GOT3 (cell line): ENCODE data around the gene TTPAL.
A peak's percentile ranks its signal among the peaks of the same experiment; 100 is the strongest.

ENCODE experiments used
- DNase-seq: peaks from one replicate; lab custom pipeline; 2025; ENCODE audit warnings: mixed read lengths; lab: John Stamatoyannopoulos, UW

TTPAL gene

GRCh38 chr20:44497761-44498160 lies 22.1 kb downstream of the TTPAL start:
- no peak for DNase-seq

- no peak for DNase-seq
These were observed 24.5 kb downstream of the TTPAL start for GRCh38 chr20:44500221-44500620.

DNA sequence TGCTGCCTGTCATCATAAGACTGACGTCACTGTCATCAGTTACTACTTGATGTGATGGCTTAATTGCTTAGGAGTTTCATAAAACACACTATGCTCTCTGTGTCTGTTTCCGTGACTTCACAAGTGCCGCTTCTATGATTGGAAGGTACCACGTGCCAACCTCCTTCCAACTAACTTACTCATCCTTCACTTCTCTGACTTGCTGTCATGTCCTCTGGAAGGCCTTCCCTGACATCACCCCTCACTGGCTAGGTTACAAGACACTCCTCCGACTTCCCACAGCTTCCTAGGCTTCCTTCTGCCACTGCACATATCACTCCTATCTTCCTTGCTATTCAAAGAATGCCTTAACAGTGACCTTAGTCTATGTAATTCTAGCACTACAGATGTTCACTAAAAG lies 25.8 kb downstream of the TTPAL start:
- no peak for DNase-seq

DNA sequence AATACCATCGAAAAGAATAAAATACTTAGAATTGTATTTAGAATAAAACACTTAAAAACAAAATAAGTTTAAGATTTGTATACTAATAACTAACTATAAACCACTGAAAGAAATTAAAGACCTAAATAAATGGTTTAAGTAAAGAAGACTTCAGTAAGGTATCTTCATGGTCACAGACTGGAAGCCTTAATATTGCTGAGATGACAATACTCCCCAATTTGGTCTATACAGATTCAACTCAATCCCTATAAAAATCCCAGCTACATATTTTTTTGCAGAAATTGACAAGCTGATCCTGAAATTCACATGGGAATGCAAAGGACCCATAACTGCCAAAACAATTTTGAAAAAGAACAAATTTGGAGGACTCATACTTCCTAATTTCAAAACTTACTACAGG lies 27.3 kb downstream of the TTPAL start:
- no peak for DNase-seq

GRCh38 chr20:44504402-44505307 lies 29.0 kb downstream of the TTPAL start:
- DNase-seq = no peak

DNA sequence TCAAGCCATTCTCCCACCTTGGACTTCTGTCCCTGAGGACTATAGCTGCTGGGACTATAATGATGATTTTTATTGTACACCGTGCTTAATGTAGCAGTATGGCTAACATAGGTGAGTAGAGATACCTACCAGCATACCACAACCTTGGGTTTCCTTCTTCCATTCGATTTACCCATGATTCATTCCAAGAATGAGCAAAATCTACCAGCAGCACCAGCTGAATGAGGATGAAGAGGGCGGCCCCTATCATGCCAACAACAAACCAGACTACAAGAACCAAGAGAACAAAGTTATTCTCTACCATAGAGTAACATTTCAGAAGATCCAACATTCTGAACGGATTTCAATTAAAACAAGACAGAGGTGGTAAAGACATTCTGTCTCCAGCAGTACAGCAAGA lies 34.1 kb downstream of the TTPAL start:
- DNase-seq = no peak

DNA sequence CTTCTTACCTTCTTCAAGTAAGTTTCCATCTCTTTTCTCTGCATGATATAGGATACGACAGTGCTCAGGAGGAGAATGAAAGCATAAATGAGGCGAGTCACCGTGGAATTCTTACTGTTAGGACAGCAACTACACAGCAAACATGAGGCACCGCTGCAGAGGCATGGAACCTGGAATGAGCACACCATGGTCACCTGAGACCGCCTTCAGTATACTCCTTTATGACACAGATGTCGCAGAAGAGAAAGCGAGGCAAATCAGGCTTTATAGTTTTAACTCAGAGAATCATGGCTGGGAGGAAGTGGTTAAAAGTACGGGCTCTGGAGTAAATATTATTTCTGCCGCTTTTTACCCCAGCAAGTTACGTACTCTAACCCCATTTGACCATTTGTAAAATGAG lies 38.2 kb downstream of the TTPAL start:
- DNase-seq = no peak

GRCh38 chr20:44516491-44516890 lies 40.8 kb downstream of the TTPAL start:
- no peak for DNase-seq

- no peak for DNase-seq
These were observed 41.8 kb downstream of the TTPAL start for GRCh38 chr20:44517454-44517853.

GRCh38 chr20:44518248-44518647 lies 42.6 kb downstream of the TTPAL start:
- DNase-seq = no peak

DNA sequence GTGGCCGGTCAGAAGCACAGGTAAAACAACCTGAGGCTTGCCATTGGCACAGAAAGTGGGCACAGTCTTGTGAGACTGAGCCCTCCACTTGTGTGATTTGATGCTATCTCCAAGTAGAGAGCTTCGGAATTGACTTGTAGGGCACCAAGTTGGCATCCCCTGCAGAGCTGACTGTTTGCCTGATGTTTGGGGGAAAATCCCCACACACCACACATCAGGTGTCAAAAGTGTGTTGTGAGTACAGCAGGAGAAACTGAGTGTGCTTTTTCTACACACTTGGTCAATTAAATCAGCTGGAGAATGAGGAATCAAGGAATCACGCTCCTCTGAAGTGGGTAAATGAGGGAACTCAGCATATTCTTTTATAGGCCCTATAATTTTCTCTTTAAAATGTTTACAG lies 45.2 kb downstream of the TTPAL start:
- DNase-seq = no peak

GRCh38 chr20:44521484-44522481 lies 46.1 kb downstream of the TTPAL start, which contains the start of gene SERINC3:
Gene SERINC3 (minus strand): TSS chr20:44522070. CDS start chr20:44521951, 119 bp downstream.
- peak; percentile 92 for DNase-seq

- no peak for DNase-seq
These were observed 47.2 kb downstream of the TTPAL start for GRCh38 chr20:44522841-44523240.

GRCh38 chr20:44523746-44524145 lies 48.1 kb downstream of the TTPAL start:
- no peak for DNase-seq

DNA sequence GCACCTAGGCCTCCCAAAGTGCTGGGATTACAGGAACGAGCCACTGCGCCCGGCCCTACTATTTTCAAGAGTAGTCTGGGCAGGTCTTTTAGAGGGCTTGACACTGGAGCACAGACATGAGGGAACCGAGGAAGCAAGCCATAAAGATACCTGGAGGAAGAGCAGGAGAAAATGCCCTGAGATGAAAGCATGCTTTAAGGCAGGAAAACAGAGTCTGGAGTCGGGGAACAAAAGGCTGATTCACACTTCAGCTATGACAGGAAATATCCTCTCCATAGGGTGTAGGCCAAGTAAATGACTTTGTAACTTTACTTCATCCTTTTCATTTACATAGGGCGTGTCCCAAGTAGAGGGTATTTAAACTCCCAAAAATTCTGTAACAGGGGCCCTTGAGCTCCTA lies 50.5 kb downstream of the TTPAL start:
- no peak for DNase-seq

DNA sequence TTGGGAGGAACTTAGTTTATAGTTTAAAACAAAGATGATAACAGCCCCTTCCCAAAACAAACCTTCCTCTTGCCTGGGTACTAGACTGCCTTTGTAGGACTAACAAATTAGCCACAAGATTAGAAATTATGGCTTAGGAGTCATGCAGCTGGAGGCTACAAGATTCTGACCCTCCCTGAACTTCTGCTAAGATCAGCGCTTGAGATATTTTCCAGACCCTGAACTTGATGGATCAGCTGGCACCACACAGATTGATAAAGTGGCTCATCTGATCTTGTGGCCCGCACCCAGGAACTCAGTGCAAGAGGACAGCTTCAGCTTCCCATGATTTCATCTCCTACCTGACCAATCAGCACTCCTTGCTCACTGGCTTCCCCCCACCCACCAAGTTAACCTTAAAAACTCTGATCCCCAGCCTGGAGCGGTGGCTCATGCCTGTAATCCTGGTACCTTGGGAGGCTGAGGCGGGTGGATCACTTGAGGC lies 52.1 kb downstream of the TTPAL start:
- no peak for DNase-seq

DNA sequence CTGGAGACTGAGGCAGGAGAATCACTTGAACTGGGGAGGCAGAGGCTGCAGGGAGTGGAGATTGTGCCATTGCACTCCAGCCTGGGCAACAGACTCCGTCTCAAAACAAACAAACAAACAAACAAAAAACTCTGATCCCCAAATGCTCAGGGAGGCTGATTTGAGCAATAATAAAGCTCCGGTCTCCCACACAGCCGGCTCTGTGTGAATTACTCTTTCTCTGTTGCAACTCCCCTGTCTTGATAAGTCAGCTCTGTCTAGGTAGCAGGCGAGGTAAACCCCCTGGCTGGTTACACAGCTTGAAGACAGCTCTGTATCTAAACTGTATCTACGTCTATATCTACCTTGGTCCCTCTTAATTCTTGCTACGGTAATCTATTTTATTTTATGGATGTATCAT lies 52.6 kb downstream of the TTPAL start:
- no peak for DNase-seq

DNA sequence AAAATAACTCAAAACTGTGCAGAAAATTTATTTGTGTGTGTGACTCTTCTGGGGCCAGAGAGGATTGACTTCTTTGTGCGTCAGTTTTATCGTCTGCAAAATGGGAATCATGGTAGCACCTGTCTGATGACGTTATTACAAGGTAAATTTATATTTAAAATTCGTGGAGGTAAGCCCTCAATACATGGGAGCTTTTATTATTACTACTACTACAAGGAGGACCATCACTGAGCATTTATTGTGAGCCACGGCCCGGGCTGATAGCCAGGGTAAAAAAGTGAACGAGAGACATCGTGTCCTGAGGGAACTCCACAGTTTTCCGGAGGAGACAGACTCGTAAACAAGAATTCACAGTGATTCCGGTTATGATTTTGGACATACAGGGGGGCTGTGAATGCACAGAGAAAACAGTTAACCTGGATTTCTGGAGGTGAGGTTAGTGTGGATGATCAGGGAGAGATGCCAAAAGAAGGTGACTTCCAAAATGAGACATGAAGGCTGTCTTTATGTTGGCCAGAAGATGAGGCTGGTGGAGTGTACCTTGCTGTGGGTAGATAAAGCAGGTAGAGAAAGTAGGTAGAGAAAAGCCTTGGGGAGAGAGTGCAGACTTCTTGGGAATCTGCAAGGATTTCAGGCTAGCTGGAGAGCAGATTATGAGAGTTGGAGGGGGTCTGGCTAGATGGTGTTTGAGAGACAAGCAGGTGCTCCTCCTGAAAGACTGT lies 56.7 kb downstream of the TTPAL start:
- DNase-seq = no peak

GRCh38 chr20:44532981-44533331 lies 57.3 kb downstream of the TTPAL start:
- DNase-seq = no peak

- no peak for DNase-seq
These were observed 58.3 kb downstream of the TTPAL start for GRCh38 chr20:44533928-44534327.

DNA sequence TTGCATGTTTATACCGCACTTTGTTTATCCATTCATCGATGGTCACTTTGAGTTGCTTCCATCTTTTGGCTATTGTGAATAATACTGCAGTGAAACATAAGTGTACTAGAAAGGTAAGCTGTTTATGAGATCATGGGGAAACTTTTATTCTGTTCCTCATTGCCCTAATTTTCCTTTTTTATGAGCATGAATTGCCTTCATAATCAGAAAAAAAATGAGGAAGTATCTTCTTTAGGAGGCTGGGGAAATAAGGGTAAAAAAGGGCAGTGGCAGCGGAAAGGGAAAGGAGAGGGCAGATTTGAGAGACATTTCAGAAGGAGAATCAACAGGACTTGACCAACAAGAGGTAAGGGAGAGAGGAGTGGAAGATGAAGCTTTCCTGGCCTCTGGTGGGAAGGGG lies 60.5 kb downstream of the TTPAL start:
- no peak for DNase-seq

DNA sequence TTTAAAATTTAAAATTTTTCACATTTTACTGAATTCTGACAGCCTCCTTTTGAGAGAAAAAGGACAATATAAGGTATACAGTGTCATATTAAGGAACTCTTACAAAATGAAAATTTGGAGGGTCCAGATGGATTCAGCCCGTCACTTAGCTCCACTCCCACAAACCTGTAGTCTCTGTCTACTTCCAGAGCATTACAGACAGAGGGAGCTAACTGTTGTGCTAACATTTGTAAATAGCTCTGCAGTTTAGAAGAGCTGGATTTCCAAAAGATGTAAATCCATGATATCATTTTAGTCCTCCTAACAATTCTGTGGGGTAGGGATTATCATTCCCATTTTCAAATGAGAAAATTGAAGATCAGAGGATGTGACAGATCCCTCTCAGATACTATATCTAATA lies 62.3 kb downstream of the TTPAL start:
- no peak for DNase-seq
